Measurements from ENCODE around the gene ANKS1B. TPM values are rescaled to one million over a fixed set of nuclear protein-coding genes. Genes with fewer than 3 reads are reported as not detected.

Gene ANKS1B
- total RNA-seq, 4 donors from 2014 or later, result 34.5 to 81.9 (median 71.1) TPM

DNA sequence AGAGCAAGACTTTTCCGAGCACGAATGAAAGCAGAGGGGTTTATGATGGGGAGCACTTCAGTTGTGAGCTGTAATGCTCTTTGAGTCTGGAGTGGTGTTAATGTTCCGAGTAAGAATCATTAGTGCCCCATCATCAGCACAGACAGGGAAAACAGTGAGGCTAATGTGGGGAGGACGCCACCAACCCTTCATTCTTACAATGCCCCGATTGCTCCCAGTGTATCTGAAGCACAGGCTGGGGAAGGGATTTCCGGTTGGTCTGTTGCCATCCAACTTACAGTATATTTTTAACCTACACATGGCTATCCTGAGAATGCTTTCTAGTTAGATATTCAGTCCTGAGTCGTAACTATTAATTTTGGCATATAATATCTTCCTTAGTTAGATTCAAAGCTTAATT, 1198.1 kb downstream of the ANKS1B start:
- Histone ChIP-seq H3K4me3 (replicated peaks in 1 of 3) (no peak overlapping the region), H3K27me3 (no peaks in the 10 kb centered on the region), H3K9me3 (no peaks in the 10 kb centered on the region), H3K36me3 (no peaks in the 10 kb centered on the region), H3K27ac (no peak overlapping the region), H3K4me1 (no peaks in the 10 kb centered on the region)
- TF ChIP-seq CTCF (IDR thresholded peaks at IDR 0.05), result no peak
- no peak for DNase-seq
- 65 to 67% methylated on average over 7 of the region's 7 CpGs for WGBS, 2 donors
- intact Hi-C loops (cut with DNase I), result no loop called here

- WGBS, 2 donors, result 87 to 88% methylated on average over 2 of the region's 2 CpGs
- no peaks in the 10 kb centered on the region for H3K27me3 ChIP-seq
- no peaks in the 10 kb centered on the region for H3K4me1 ChIP-seq
- no peaks in the 10 kb centered on the region for H3K9me3 ChIP-seq
- H3K4me3 ChIP-seq (replicated peaks in 1 of 3), result no peak overlapping the region
- intact Hi-C loops (cut with DNase I), result no loop called here
- H3K36me3 ChIP-seq, result no peaks in the 10 kb centered on the region
- H3K27ac ChIP-seq, result no peak overlapping the region
- TF ChIP-seq CTCF (IDR thresholded peaks at IDR 0.05) (no peak), POLR2A (IDR thresholded peaks at IDR 0.05) (no peak)
- DNase-seq, result no peak
Observed at GRCh38 chr12:98783420-98783819, 1201.3 kb downstream of the ANKS1B start.

DNA sequence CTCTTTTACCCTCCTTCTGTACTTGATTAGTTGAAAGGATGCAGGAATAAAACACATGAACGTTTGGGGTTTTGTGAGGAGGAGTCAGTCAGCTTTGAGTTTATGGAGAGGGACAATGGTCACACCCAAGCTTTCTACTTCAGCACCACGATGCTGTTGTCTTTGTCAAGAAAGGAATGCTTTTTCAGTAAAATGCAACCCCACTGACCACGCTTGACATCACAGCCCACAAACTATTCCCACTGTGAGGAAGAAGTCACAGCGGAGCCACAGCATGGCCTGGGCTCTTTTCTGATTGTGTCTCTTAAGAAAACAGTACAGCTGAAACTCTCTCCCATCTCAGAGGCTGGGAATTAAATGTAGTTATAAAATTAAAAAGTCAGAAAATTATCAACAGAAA, 1204.5 kb downstream of the ANKS1B start:
- H3K27me3 ChIP-seq, result no peaks in the 10 kb centered on the region
- TF ChIP-seq CTCF (IDR thresholded peaks at IDR 0.05) (no peak), POLR2A (IDR thresholded peaks at IDR 0.05) (no peak)
- WGBS, 2 donors, result 53 to 64% methylated on average over 4 of the region's 4 CpGs
- DNase-seq, result no peak
- H3K9me3 ChIP-seq, result no peaks in the 10 kb centered on the region
- H3K4me1 ChIP-seq, result no peaks in the 10 kb centered on the region
- H3K27ac ChIP-seq, result no peak overlapping the region
- intact Hi-C loops (cut with DNase I), result no loop called here
- no peaks in the 10 kb centered on the region for H3K36me3 ChIP-seq
- H3K4me3 ChIP-seq (replicated peaks in 1 of 3), result no peak overlapping the region

- WGBS, 2 donors, result 89 to 100% methylated on average over 3 of the region's 3 CpGs
- DNase-seq, result no peak
- Histone ChIP-seq H3K36me3 (no peaks in the 10 kb centered on the region), H3K4me1 (no peaks in the 10 kb centered on the region), H3K9me3 (no peaks in the 10 kb centered on the region), H3K27ac (no peak overlapping the region), H3K4me3 (replicated peaks in 1 of 3) (no peak overlapping the region), H3K27me3 (no peaks in the 10 kb centered on the region)
- intact Hi-C loops (cut with DNase I), result no loop called here
- TF ChIP-seq POLR2A (IDR thresholded peaks at IDR 0.05) (no peak), CTCF (IDR thresholded peaks at IDR 0.05) (no peak)
Observed at GRCh38 chr12:98772818-98773217, 1211.9 kb downstream of the ANKS1B start.

GRCh38 chr12:98771811-98772752, 1212.7 kb downstream of the ANKS1B start:
- intact Hi-C loops (cut with DNase I), result no loop called here
- Histone ChIP-seq H3K4me1 (no peaks in the 10 kb centered on the region), H3K36me3 (no peaks in the 10 kb centered on the region), H3K27ac (no peak overlapping the region), H3K9me3 (no peaks in the 10 kb centered on the region), H3K27me3 (no peaks in the 10 kb centered on the region), H3K4me3 (replicated peaks in 1 of 3) (no peak overlapping the region)
- no peak for DNase-seq
- WGBS, 2 donors, result 92 to 93% methylated on average over 8 of the region's 8 CpGs
- no peak for TF ChIP-seq CTCF (IDR thresholded peaks at IDR 0.05)
- no peak for TF ChIP-seq POLR2A (IDR thresholded peaks at IDR 0.05)

Measured in thyroid gland (tissue), 4 donors.